OCI-LY7 (cell line): ENCODE results near the gene PHKG2. TPM values are rescaled to one million over a fixed set of nuclear protein-coding genes. Genes with fewer than 3 reads are reported as not detected.

Experiments used
- BruUV-seq: library from RNA; stranded (reverse); fragments of 400-500 nt; replicated peaks from 2 replicates; lab custom pipeline; 2021; lab: Mats Ljungman, UMichigan
- CTCF ChIA-PET: fragments of 300-600 bp; sonication (Branson Sonifier 250); formaldehyde crosslinking; loops from one replicate; lab custom pipeline; 2022; ENCODE audit warnings: antibody characterized with exemption; ENCODE audit not compliant: unreplicated experiment; lab: Charles Lee
- POLR2A ChIA-PET: fragments of 300-600 bp; sonication (Branson Sonifier 250); formaldehyde crosslinking; loops from one replicate; lab custom pipeline; 2022; ENCODE audit warnings: antibody characterized with exemption; lab: Charles Lee
- DNase-seq: peaks from one replicate; pipeline ENCODE4 v3.0.0-alpha.2; 2015; ENCODE audit warnings: low spot score
- H2AFZ ChIP-seq: fragments of 200-600 bp; sonication (generic), shearing (Covaris generic); 2 replicates; pipeline ENCODE4 v1.6.1; 2014; ENCODE audit warnings: mild to moderate bottlenecking, antibody characterized with exemption, low read length, moderate library complexity
- H3K27ac ChIP-seq: fragments of 200-600 bp; sonication (generic); 2 replicates; pipeline ENCODE4 v1.5.1; 2014; ENCODE audit warnings: mixed run types, low read depth, mild to moderate bottlenecking, moderate library complexity, low read length, inconsistent platforms; ENCODE audit not compliant: poor library complexity, severe bottlenecking
- H3K36me3 ChIP-seq: fragments of 200-600 bp; sonication (generic); 2 replicates; pipeline ENCODE4 v1.6.1; 2014; ENCODE audit warnings: mild to moderate bottlenecking, antibody characterized with exemption, low read length, moderate library complexity, mixed read lengths; ENCODE audit not compliant: insufficient read depth
- H3K4me1 ChIP-seq: fragments of 200-600 bp; sonication (generic); 2 replicates; pipeline ENCODE4 v1.5.1; 2014; ENCODE audit warnings: mild to moderate bottlenecking, low read length; ENCODE audit not compliant: insufficient read depth, poor library complexity, severe bottlenecking
- H3K4me2 ChIP-seq: fragments of 200-600 bp; sonication (generic); 2 replicates; pipeline ENCODE4 v1.6.1; 2014; ENCODE audit warnings: mild to moderate bottlenecking, low read length
- H3K4me3 ChIP-seq: fragments of 200-600 bp; sonication (generic); 2 replicates; pipeline ENCODE4 v1.5.1; 2014; ENCODE audit warnings: mild to moderate bottlenecking, low read depth, low read length; ENCODE audit not compliant: poor library complexity, severe bottlenecking
- H3K79me2 ChIP-seq: fragments of 200-600 bp; sonication (generic); 2 replicates; pipeline ENCODE4 v1.6.1; 2016; ENCODE audit warnings: low read depth, mild to moderate bottlenecking, low read length, moderate library complexity, mixed read lengths; ENCODE audit not compliant: insufficient read depth
- H3K9me2 ChIP-seq: fragments of 200-600 bp; sonication (generic); 2 replicates; pipeline ENCODE4 v1.6.1; 2016; ENCODE audit warnings: mild to moderate bottlenecking, low read length, mixed read lengths; ENCODE audit not compliant: insufficient read depth
- H3K9me3 ChIP-seq: fragments of 200-600 bp; sonication (generic); 2 replicates; pipeline ENCODE4 v1.6.1; 2014; ENCODE audit warnings: mild to moderate bottlenecking, mixed run types, low read length, mixed read lengths
- H4K20me1 ChIP-seq: fragments of 200-600 bp; sonication (generic); 2 replicates; pipeline ENCODE4 v1.6.1; 2014; ENCODE audit warnings: mild to moderate bottlenecking, antibody characterized with exemption, low read length, moderate library complexity, mixed read lengths; ENCODE audit not compliant: insufficient read depth
- CTCF ChIP-seq: fragments of 200-600 bp; sonication (generic); conservative IDR thresholded peaks from 2 replicates; pipeline ENCODE4 v1.5.1; 2014; ENCODE audit warnings: mild to moderate bottlenecking, antibody characterized with exemption, low read length, moderate library complexity, mixed read lengths
- EZH2phosphoT487 ChIP-seq: fragments of 200-600 bp; sonication (generic); IDR thresholded peaks from 2 replicates; pipeline ENCODE4 v1.6.1; 2018; ENCODE audit warnings: low read depth, borderline replicate concordance, mild to moderate bottlenecking, mixed run types, antibody characterized with exemption, low read length, moderate library complexity, mixed read lengths
- intact Hi-C: fragments of 100-400 bp; cut with micrococcal nuclease; formaldehyde crosslinking; loops from one replicate; pipeline ENCODE4 v1.10.0; 2022; ENCODE audit not compliant: unreplicated experiment
- total RNA-seq, 2 experiments: library from RNA; depleted of rRNA in 1 of 2; stranded (reverse); fragments of >200 nt in 1 of 2; shearing (Covaris generic) in 1 of 2; gene quantifications; 2 replicates each; pipeline ENCODE4 v1.2.3, GENCODE V29; 2014 to 2022

The PHKG2 gene
- total RNA-seq, 2 experiments from 2014 or later: 40.5 to 41.9 TPM

GRCh38 chr16:30766933-30767284 is 18.7 kb downstream of the PHKG2 start:
- no peak overlapping the region for H3K4me3 ChIP-seq
- no peaks in the 10 kb centered on the region for H3K9me2 ChIP-seq
- no peak overlapping the region for H2AFZ ChIP-seq
- H3K79me2 ChIP-seq: peaks cover 14% of the 10 kb centered on the region; the same call in 1 of the 2 replicates
- H3K4me2 ChIP-seq: no peak overlapping the region
- ChIA-PET CTCF (no interaction called here), POLR2A (no interaction called here)
- no peak for DNase-seq
- peaks cover 90% of the 10 kb centered on the region for H3K36me3 ChIP-seq
- H3K9me3 ChIP-seq: no peaks in the 10 kb centered on the region
- H3K27ac ChIP-seq: peak overlapping the region; percentile 20
- peaks cover 29% of the 10 kb centered on the region for H3K4me1 ChIP-seq
- no peak for TF ChIP-seq CTCF
- TF ChIP-seq EZH2phosphoT487: no peak
- no peaks in the 10 kb centered on the region for H4K20me1 ChIP-seq
- intact Hi-C loops: no loop called here
- no TSS peak for BruUV-seq

- Histone ChIP-seq H3K9me2 (no peaks in the 10 kb centered on the region), H3K27ac (peak overlapping the region; percentile 20), H3K79me2 (peaks cover 8% of the 10 kb centered on the region; the same call in 1 of the 2 replicates), H2AFZ (no peak overlapping the region), H3K4me2 (0 out of 2 replicates have a peak overlapping the region, but pooled peaks have one; percentile 8), H3K4me3 (no peak overlapping the region), H3K9me3 (no peaks in the 10 kb centered on the region), H3K36me3 (peaks cover 100% of the 10 kb centered on the region), H3K4me1 (peaks cover 26% of the 10 kb centered on the region), H4K20me1 (no peaks in the 10 kb centered on the region)
- intact Hi-C loops: no loop called here
- BruUV-seq: no TSS peak
- ChIA-PET POLR2A (interaction anchor here (0.6 kb wide), 1 partner anchor 66 kb away, joined by 3 read pairs; no protein-coding TSS in a partner anchor), CTCF (no interaction called here)
- TF ChIP-seq CTCF (no peak), EZH2phosphoT487 (no peak)
- DNase-seq: peak; percentile 38
These were observed 19.7 kb downstream of the PHKG2 start for GRCh38 chr16:30767767-30768465.

- intact Hi-C loops: no loop called here
- Histone ChIP-seq H4K20me1 (no peaks in the 10 kb centered on the region), H3K4me3 (no peak overlapping the region), H3K27ac (no peak overlapping the region), H3K4me1 (peaks cover 19% of the 10 kb centered on the region), H2AFZ (no peak overlapping the region), H3K36me3 (peaks cover 100% of the 10 kb centered on the region), H3K9me3 (no peaks in the 10 kb centered on the region), H3K79me2 (peaks cover under 1% of the 10 kb centered on the region; the same call in 1 of the 2 replicates), H3K9me2 (no peaks in the 10 kb centered on the region), H3K4me2 (no peak overlapping the region)
- no peak for DNase-seq
- POLR2A ChIA-PET: no interaction called here
- BruUV-seq: TSS peak; percentile 69
- CTCF ChIA-PET: no interaction called here
- TF ChIP-seq EZH2phosphoT487 (no peak), CTCF (no peak)
These were observed 20.5 kb downstream of the PHKG2 start for GRCh38 chr16:30768583-30769181.
